ENCODE data around the gene RHD. TPM values are rescaled to one million over a fixed set of nuclear protein-coding genes. Genes with fewer than 3 reads are reported as not detected.

RHD gene
- total and polyA plus RNA-seq, 2 experiments from 2014 or later = 0.21 to 0.26 TPM

DNA sequence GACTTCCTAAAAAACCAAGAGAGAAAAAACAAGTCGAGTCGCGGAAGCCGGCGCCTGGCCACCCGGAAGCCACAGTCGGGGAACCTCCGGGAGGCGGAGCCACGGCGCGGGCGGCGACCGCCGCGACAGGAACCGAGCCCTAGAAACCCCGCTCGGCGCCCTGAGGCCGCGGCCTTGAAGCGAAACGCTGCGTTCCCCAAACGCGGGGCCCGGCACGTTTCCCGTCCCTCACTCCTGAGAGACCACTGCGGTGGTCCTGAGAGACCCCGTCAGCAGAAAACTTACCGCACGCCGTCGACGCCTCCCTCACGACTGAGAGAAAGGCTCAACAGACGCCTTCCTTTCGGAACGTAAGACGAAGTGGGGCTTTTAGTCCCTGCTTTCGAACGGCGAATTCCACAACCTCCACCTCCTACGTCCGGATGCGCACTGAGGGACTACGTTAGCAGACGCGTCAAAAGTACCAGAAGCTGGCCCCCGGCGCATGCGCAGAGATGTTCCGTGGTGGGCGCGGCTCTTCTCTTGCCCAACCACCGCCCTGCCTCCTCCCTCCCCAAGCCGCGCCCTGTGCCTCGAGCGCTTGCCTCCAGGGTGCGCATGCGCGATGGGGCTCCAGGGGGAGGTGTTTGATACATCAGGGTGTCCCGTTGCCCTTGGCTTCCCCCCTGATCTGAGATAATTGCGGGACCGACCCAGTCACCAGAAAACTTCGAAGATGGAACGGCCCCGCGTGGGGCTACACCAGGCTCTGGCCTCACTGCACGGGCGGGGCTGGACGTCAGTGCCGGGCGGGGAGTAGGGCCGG is 25.1 kb upstream of the RHD start, which contains the start of gene RSRP1 (continued):
- TF ChIP-seq, protein P1, sequence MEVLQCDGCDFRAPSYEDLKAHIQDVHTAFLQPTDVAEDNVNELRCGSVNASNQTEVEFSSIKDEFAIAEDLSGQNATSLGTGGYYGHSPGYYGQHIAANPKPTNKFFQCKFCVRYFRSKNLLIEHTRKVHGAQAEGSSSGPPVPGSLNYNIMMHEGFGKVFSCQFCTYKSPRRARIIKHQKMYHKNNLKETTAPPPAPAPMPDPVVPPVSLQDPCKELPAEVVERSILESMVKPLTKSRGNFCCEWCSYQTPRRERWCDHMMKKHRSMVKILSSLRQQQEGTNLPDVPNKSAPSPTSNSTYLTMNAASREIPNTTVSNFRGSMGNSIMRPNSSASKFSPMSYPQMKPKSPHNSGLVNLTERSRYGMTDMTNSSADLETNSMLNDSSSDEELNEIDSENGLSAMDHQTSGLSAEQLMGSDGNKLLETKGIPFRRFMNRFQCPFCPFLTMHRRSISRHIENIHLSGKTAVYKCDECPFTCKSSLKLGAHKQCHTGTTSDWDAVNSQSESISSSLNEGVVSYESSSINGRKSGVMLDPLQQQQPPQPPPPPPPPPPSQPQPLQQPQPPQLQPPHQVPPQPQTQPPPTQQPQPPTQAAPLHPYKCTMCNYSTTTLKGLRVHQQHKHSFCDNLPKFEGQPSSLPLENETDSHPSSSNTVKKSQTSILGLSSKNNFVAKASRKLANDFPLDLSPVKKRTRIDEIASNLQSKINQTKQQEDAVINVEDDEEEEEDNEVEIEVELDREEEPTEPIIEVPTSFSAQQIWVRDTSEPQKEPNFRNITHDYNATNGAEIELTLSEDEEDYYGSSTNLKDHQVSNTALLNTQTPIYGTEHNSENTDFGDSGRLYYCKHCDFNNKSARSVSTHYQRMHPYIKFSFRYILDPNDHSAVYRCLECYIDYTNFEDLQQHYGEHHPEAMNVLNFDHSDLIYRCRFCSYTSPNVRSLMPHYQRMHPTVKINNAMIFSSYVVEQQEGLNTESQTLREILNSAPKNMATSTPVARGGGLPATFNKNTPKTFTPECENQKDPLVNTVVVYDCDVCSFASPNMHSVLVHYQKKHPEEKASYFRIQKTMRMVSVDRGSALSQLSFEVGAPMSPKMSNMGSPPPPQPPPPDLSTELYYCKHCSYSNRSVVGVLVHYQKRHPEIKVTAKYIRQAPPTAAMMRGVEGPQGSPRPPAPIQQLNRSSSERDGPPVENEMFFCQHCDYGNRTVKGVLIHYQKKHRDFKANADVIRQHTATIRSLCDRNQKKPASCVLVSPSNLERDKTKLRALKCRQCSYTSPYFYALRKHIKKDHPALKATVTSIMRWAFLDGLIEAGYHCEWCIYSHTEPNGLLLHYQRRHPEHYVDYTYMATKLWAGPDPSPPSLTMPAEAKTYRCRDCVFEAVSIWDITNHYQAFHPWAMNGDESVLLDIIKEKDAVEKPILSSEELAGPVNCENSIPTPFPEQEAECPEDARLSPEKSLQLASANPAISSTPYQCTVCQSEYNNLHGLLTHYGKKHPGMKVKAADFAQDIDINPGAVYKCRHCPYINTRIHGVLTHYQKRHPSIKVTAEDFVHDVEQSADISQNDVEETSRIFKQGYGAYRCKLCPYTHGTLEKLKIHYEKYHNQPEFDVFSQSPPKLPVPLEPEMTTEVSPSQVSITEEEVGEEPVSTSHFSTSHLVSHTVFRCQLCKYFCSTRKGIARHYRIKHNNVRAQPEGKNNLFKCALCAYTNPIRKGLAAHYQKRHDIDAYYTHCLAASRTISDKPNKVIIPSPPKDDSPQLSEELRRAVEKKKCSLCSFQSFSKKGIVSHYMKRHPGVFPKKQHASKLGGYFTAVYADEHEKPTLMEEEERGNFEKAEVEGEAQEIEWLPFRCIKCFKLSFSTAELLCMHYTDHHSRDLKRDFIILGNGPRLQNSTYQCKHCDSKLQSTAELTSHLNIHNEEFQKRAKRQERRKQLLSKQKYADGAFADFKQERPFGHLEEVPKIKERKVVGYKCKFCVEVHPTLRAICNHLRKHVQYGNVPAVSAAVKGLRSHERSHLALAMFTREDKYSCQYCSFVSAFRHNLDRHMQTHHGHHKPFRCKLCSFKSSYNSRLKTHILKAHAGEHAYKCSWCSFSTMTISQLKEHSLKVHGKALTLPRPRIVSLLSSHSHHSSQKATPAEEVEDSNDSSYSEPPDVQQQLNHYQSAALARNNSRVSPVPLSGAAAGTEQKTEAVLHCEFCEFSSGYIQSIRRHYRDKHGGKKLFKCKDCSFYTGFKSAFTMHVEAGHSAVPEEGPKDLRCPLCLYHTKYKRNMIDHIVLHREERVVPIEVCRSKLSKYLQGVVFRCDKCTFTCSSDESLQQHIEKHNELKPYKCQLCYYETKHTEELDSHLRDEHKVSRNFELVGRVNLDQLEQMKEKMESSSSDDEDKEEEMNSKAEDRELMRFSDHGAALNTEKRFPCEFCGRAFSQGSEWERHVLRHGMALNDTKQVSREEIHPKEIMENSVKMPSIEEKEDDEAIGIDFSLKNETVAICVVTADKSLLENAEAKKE (CRISPR knock-in tag; IDR thresholded peaks at IDR 0.05) = no peak
- TF ChIP-seq STAT1 (IDR thresholded peaks at IDR 0.05; ENCODE audit: unreplicated experiment) = no peak

DNA sequence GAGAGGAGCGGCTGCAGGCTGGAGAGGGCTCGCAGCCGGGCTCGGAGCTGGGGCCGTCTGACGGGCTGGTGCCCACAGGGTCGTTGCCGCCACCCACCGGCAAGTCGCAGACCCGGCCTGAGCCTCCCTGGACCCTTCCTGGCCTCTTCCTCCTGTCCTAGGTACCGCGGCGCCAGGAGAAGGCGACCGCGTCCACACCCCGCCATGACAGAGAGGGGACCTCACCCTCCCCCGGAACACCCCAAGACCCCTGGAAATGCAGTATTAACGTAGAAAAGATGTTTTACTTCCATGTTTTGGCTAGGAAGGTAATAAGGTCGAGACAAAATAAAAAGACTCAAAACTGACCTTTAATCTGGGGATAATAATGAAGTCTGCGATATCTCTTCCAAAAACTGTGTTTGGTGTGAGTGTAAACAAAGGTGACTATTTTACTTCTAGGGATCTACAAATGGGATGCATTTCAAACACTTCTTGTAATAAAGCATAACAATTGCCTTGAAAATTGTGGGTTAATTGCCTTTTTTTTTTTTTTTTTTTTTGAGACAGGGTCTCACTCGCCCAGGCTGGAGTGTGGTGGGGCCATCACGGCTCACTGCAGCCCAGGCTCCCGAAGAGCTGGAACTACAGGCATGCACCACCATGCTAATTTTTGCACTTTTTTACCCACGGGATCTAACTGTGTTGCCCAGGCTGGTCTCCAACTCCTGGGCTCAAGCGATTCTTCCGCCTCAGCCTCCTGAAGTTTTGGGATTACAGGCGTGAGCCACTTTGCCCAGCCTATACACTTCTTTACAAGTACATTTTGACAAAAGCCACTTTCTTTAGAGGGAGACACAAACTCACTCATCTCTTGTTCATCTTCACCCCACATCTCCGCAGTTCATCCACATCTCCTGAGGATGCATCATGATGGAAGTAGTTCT is 24.2 kb upstream of the RHD start:
- peak overlapping the region; percentile 93 for H3K27ac Mint-ChIP-seq
- H3K4me1 ChIP-seq (ENCODE audit: insufficient read depth) = no peaks in the 10 kb centered on the region; the same call in 1 of the 2 replicates
- H3K4me2 ChIP-seq = peak overlapping the region; percentile 82
- peak; percentile 89 for ATAC-seq
- DNase-seq (ENCODE audit: low spot score) = no peak
- H2AFZ ChIP-seq = peak overlapping the region; percentile 30; the same call in 1 of the 2 replicates
- peaks cover 37% of the 10 kb centered on the region for H3K36me3 Mint-ChIP-seq (ENCODE audit: low read depth)
- H3K36me3 ChIP-seq (ENCODE audit: insufficient read depth) = peaks cover 22% of the 10 kb centered on the region
- H4K20me1 ChIP-seq (replicated peaks; ENCODE audit: insufficient read depth) = peaks cover 4% of the 10 kb centered on the region
- H3K27me3 Mint-ChIP-seq (ENCODE audit: insufficient read depth, low read depth, poor library complexity) = peaks cover 11% of the 10 kb centered on the region
- H3K79me2 ChIP-seq (replicated peaks; ENCODE audit: insufficient read depth) = peaks cover 31% of the 10 kb centered on the region
- no peaks in the 10 kb centered on the region; the same call in 1 of the 3 replicates for H3K9me3 Mint-ChIP-seq
- peaks cover 12% of the 10 kb centered on the region for H3K4me1 Mint-ChIP-seq
- peak overlapping the region; percentile 89 for H3K4me3 Mint-ChIP-seq
- H3K27me3 ChIP-seq (ENCODE audit: insufficient read depth) = no peaks in the 10 kb centered on the region
- peaks cover 4% of the 10 kb centered on the region; the same call in 1 of the 2 replicates for H3F3A ChIP-seq (replicated peaks; ENCODE audit: low read depth)
- peak overlapping the region; percentile 67 for H3K27ac ChIP-seq (ENCODE audit: low read depth)
- TF ChIP-seq, protein P2, sequence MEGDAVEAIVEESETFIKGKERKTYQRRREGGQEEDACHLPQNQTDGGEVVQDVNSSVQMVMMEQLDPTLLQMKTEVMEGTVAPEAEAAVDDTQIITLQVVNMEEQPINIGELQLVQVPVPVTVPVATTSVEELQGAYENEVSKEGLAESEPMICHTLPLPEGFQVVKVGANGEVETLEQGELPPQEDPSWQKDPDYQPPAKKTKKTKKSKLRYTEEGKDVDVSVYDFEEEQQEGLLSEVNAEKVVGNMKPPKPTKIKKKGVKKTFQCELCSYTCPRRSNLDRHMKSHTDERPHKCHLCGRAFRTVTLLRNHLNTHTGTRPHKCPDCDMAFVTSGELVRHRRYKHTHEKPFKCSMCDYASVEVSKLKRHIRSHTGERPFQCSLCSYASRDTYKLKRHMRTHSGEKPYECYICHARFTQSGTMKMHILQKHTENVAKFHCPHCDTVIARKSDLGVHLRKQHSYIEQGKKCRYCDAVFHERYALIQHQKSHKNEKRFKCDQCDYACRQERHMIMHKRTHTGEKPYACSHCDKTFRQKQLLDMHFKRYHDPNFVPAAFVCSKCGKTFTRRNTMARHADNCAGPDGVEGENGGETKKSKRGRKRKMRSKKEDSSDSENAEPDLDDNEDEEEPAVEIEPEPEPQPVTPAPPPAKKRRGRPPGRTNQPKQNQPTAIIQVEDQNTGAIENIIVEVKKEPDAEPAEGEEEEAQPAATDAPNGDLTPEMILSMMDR (conservative IDR thresholded peaks at IDR 0.05; ENCODE audit: low read depth in 2 of 2) = peak; percentile 24 to 49; a peak in 2 of 4 replicates
- TF ChIP-seq REST (IDR thresholded peaks at IDR 0.05; ENCODE audit: unreplicated experiment) = no peak
- peak overlapping the region; percentile 75 for H3K4me3 ChIP-seq
- no peaks in the 10 kb centered on the region for H3K9me2 ChIP-seq (ENCODE audit: insufficient read depth)

Data from GM23338 (cell line).